ENCODE results near the gene KIFBP. TPM values are rescaled to one million over a fixed set of nuclear protein-coding genes. Genes with fewer than 3 reads are reported as not detected.
A peak's percentile ranks its signal among the peaks of the same experiment; 100 is the strongest.
"Not testable (repeated sequence)": the region's sequence is repeated elsewhere in the genome, so short reads cannot be mapped to it uniquely, and the experiment has no call there.

KIFBP gene
- 50.5 TPM for total RNA-seq
- long read RNA-seq, transcript KIF1BP-201 (7 exons, 2,544 nt) = major isoform, 102 of 107 reads
- long read RNA-seq, partial matches to known transcripts = 3 of 107 reads
- long read RNA-seq, other reads (novel, unspliced or antisense) = 0 of 107 reads

- peak; percentile 96 for ATAC-seq
- DNase-seq = peak; percentile 93
- intact Hi-C loops (cut with micrococcal nuclease) = no loop called here
Observed at GRCh38 chr10:68988530-68989316, at the start of gene KIFBP. KIFBP (plus strand) TSS chr10:68988803; CDS start chr10:68988833, 30 bp downstream.

GRCh38 chr10:68938884-68939283 lies 49.7 kb upstream of the KIFBP start:
- intact Hi-C loops (cut with micrococcal nuclease) = no loop called here
- no peak for DNase-seq
- ATAC-seq = no peak

GRCh38 chr10:68940917-68941316 lies 47.7 kb upstream of the KIFBP start:
- intact Hi-C loops (cut with micrococcal nuclease); DNase-seq; ATAC-seq: not testable (repeated sequence)

- intact Hi-C loops (cut with micrococcal nuclease) = no loop called here
- DNase-seq = no peak
- ATAC-seq = no peak
Observed at GRCh38 chr10:68950598-68950997, 38.0 kb upstream of the KIFBP start.

- intact Hi-C loops (cut with micrococcal nuclease) = no loop called here
- DNase-seq = no peak
- no peak for ATAC-seq
Observed at GRCh38 chr10:68954904-68955303, 33.7 kb upstream of the KIFBP start.

GRCh38 chr10:68955355-68955831 lies 33.2 kb upstream of the KIFBP start:
- intact Hi-C loops (cut with micrococcal nuclease) = no loop called here
- DNase-seq (no peak), ATAC-seq (no peak)

- DNase-seq = peak; percentile 88
- ATAC-seq = peak; percentile 99
- intact Hi-C loops (cut with micrococcal nuclease) = no loop called here
Observed at GRCh38 chr10:68955832-68956532, 32.6 kb upstream of the KIFBP start, which contains the start of gene DDX21. DDX21 (plus strand) TSS chr10:68956170; CDS start chr10:68956226, 56 bp downstream.

- no peak for ATAC-seq
- no peak for DNase-seq
- intact Hi-C loops (cut with micrococcal nuclease) = no loop called here
Observed at GRCh38 chr10:68957284-68957615, 31.4 kb upstream of the KIFBP start.

GRCh38 chr10:68957654-68958053 lies 30.9 kb upstream of the KIFBP start:
- intact Hi-C loops (cut with micrococcal nuclease) = no loop called here
- DNase-seq = no peak
- no peak for ATAC-seq

- ATAC-seq (no peak), DNase-seq (no peak)
- intact Hi-C loops (cut with micrococcal nuclease) = loop anchor here (10.0 kb wide), 1 partner anchor 45 kb away; no protein-coding TSS in a partner anchor
Observed at GRCh38 chr10:68959695-68960527, 28.7 kb upstream of the KIFBP start.

- DNase-seq (no peak), ATAC-seq (no peak)
- intact Hi-C loops (cut with micrococcal nuclease) = loop anchor here (10.0 kb wide), 1 partner anchor 48 kb away; no protein-coding TSS in a partner anchor
Observed at GRCh38 chr10:68963151-68963550, 25.5 kb upstream of the KIFBP start.

- intact Hi-C loops (cut with micrococcal nuclease) = no loop called here
- DNase-seq (no peak), ATAC-seq (no peak)
Observed at GRCh38 chr10:68973975-68974374, 14.6 kb upstream of the KIFBP start.

- intact Hi-C loops (cut with micrococcal nuclease) = not testable (repeated sequence)
Observed at GRCh38 chr10:68975936-68976473, 12.6 kb upstream of the KIFBP start.

GRCh38 chr10:68979738-68980137 lies 8.9 kb upstream of the KIFBP start:
- intact Hi-C loops (cut with micrococcal nuclease) = not testable (repeated sequence)
- peak; percentile 69 for ATAC-seq

More at GRCh38 chr10:68975936-68976473, 12.6 kb upstream of the KIFBP start:
- DNase-seq, ATAC-seq: not testable (repeated sequence)

GRCh38 chr10:68981074-68981473 lies 7.5 kb upstream of the KIFBP start:
- ATAC-seq (no peak), DNase-seq (no peak)
- intact Hi-C loops (cut with micrococcal nuclease) = no loop called here

More at GRCh38 chr10:68979738-68980137, 8.9 kb upstream of the KIFBP start:
- DNase-seq = not testable (repeated sequence)

- ATAC-seq (no peak), DNase-seq (no peak)
- intact Hi-C loops (cut with micrococcal nuclease) = no loop called here
Observed at GRCh38 chr10:68982389-68982788, 6.2 kb upstream of the KIFBP start.

GRCh38 chr10:68987611-68988010 lies 992 bp upstream of the KIFBP start:
- no peak for DNase-seq
- intact Hi-C loops (cut with micrococcal nuclease) = no loop called here
- no peak for ATAC-seq

- ATAC-seq = peak; percentile 5
- intact Hi-C loops (cut with micrococcal nuclease) = no loop called here
Observed at GRCh38 chr10:68989317-68989990, 851 bp downstream of the KIFBP start.

More at GRCh38 chr10:68989317-68989990, 851 bp downstream of the KIFBP start:
- no peak for DNase-seq
